ENCODE data around the gene LRRC26. TPM values are rescaled to one million over a fixed set of nuclear protein-coding genes. Genes with fewer than 3 reads are reported as not detected.

LRRC26 gene
- total and polyA plus RNA-seq, 4 donors: 0.12 to 5.2 (median 0.57) TPM

GRCh38 chr9:137150617-137151457, 19.0 kb downstream of the LRRC26 start:
- WGBS, 2 donors: 20 to 33% methylated on average over 34 of the region's 34 CpGs
- DNase-seq: no peak
- Histone ChIP-seq H3K27ac (ENCODE audit: low read depth in 1 of 2, low read length in 1 of 2) (no peak overlapping the region), H3K27me3 (ENCODE audit: control insufficient read depth in 3 of 3, insufficient read depth in 3 of 3, low read length in 2 of 3) (peaks cover 4 to 28% (median 12%) of the 10 kb centered on the region in 3 donors), H3K9me3 (ENCODE audit: control insufficient read depth in 4 of 4, insufficient read depth in 3 of 4, low read length in 3 of 4) (no peaks in the 10 kb centered on the region), H3K36me3 (ENCODE audit: control insufficient read depth in 4 of 4, insufficient read depth in 4 of 4, low read length in 4 of 4) (no peaks in the 10 kb centered on the region), H3K4me1 (ENCODE audit: control insufficient read depth in 5 of 5, insufficient read depth in 5 of 5, low read length in 5 of 5) (no peaks in the 10 kb centered on the region), H3K9ac (ENCODE audit: insufficient read depth in 1 of 2, low read length in 2 of 2) (no peak overlapping the region), H3K4me3 (no peak overlapping the region)
- TF ChIP-seq CTCF (IDR thresholded peaks at IDR 0.05; ENCODE audit: control extremely low read depth, extremely low read depth): no peak
- peak; percentile 44 for ATAC-seq (ENCODE audit: insufficient read depth, low FRiP score)

GRCh38 chr9:137149942-137150616, 19.8 kb downstream of the LRRC26 start:
- TF ChIP-seq CTCF (IDR thresholded peaks at IDR 0.05; ENCODE audit: control extremely low read depth, extremely low read depth): no peak
- Histone ChIP-seq H3K36me3 (ENCODE audit: control insufficient read depth in 4 of 4, insufficient read depth in 4 of 4, low read length in 4 of 4) (no peaks in the 10 kb centered on the region), H3K9ac (ENCODE audit: insufficient read depth in 1 of 2, low read length in 2 of 2) (no peak overlapping the region), H3K4me1 (ENCODE audit: control insufficient read depth in 5 of 5, insufficient read depth in 5 of 5, low read length in 5 of 5) (no peaks in the 10 kb centered on the region), H3K4me3 (no peak overlapping the region), H3K27me3 (ENCODE audit: control insufficient read depth in 3 of 3, insufficient read depth in 3 of 3, low read length in 2 of 3) (peaks cover 4 to 27% (median 8%) of the 10 kb centered on the region in 3 donors), H3K9me3 (ENCODE audit: control insufficient read depth in 4 of 4, insufficient read depth in 3 of 4, low read length in 3 of 4) (no peaks in the 10 kb centered on the region), H3K27ac (ENCODE audit: low read depth in 1 of 2, low read length in 1 of 2) (no peak overlapping the region)
- WGBS, 2 donors: 48 to 61% methylated on average over 20 of the region's 20 CpGs
- no peak for ATAC-seq (ENCODE audit: insufficient read depth, low FRiP score)
- no peak for DNase-seq

- peaks cover 4 to 22% (median 7%) of the 10 kb centered on the region in 3 donors for H3K27me3 ChIP-seq (ENCODE audit: control insufficient read depth in 3 of 3, insufficient read depth in 3 of 3, low read length in 2 of 3)
- TF ChIP-seq CTCF (IDR thresholded peaks at IDR 0.05; ENCODE audit: control extremely low read depth, extremely low read depth): no peak
- no peaks in the 10 kb centered on the region for H3K4me1 ChIP-seq (ENCODE audit: control insufficient read depth in 5 of 5, insufficient read depth in 5 of 5, low read length in 5 of 5)
- no peak overlapping the region for H3K4me3 ChIP-seq
- H3K36me3 ChIP-seq (ENCODE audit: control insufficient read depth in 4 of 4, insufficient read depth in 4 of 4, low read length in 4 of 4): no peaks in the 10 kb centered on the region
- H3K9ac ChIP-seq (ENCODE audit: insufficient read depth in 1 of 2, low read length in 2 of 2): no peak overlapping the region
- DNase-seq: no peak
- ATAC-seq (ENCODE audit: insufficient read depth, low FRiP score): no peak
- H3K27ac ChIP-seq (ENCODE audit: low read depth in 1 of 2, low read length in 1 of 2): no peak overlapping the region
- WGBS, 2 donors: 75 to 84% methylated on average over 5 of the region's 5 CpGs
- H3K9me3 ChIP-seq (ENCODE audit: control insufficient read depth in 4 of 4, insufficient read depth in 3 of 4, low read length in 3 of 4): no peaks in the 10 kb centered on the region
These were observed 20.5 kb downstream of the LRRC26 start for GRCh38 chr9:137149363-137149762.

All from lung (tissue), 12 donors.